Measurements from ENCODE around the gene PTH1R.

The PTH1R gene

DNA sequence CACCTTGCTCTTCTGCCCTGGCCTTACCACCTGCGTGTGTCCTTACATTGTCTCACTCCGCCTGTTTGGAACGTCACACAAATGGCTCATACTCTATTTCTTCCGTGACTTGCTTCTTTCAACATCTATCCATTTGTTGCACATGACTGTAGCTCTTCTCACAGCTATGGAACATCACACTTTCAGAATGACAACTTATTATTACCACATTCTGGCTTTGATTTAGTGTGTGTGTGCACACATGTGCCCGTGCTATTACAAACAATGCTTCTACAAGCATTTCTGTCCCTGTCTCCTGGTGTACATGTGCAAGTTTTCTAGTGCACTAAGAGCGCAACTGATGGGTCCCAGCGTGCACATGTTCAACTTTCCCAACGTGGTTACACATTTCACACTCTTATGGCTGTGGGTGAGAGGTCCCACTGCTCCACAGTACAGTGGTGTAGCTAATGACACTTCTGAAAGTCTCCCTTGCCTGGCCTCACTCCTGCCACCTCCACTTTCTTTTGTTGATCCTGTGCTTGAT is 37.8 kb downstream of the PTH1R start:
- no peak for DNase-seq

DNA sequence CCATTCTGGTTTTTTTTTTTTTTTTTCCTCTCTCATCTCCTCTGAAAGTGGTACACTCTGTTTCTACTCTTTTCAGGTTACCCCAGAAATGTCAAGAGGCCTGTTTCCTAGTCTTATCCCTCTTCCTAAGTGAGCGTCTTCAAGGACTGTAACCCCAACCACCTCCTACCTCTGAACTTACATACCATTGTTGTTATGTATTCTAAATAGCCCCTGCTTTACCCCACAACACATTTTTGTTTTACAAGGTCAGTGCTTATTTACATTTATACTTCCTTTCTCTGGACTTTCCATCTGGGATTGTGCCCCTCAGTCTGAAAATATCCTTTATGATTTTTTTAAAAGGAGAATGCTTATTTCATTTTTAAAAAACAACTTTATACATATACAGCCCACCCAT is 38.8 kb downstream of the PTH1R start:
- DNase-seq, result no peak

DNA sequence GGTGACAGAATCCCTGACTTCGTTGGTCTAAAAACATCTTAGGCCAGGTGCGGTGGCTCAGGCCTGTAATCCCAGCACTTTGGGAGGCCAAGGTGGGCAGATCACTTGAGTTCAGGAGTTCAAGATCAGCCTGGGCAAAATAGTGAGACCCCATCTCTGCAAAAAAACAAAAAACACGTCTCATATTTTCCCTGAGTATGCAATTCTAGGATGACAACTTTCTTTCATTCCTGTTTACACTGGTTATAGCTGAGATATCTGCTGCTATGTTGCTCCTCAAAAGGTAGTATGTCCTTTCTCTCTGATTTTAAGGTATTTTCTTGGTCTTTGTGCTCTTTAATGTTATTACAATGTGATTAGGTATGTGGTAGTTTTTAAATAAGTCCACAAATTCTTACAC is 39.3 kb downstream of the PTH1R start:
- no peak for DNase-seq

DNA sequence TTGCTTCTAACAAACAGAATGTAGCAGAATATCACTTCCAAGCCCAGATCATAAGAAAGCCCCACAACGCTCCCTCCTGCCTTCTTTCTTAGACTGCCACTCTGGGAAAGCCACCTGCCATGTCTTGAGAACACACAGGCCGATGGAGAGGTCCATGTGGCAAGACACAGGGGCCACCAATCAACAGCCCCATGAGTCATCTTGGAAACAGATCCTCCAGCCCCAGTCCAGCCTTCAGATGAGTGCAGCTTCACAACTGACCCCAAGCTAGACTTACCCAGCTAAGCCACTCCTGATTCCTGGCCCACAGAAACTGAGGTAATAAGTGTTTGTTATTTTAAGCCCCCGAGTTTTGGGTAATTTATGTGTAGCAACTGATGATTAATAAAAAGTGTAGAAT is 39.7 kb downstream of the PTH1R start:
- no peak for DNase-seq

DNA sequence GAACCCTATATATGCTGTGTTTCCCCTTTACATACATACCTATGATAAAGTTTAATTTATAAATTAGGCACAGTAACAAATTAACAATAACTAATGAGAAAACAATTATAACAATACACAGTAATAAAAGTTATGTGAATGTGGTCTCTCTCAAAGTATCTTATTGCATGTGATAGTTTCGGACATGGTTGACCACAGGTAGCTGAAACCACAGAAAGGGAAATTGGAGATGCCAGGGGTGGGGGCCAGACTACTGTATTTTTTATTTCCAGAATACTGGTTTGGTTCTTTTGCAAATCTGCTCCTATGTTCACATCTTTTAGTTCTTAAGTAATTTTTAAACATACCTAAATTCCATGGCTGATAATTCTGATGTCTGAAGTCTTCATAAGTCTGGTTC is 40.7 kb downstream of the PTH1R start:
- DNase-seq, result no peak

DNA sequence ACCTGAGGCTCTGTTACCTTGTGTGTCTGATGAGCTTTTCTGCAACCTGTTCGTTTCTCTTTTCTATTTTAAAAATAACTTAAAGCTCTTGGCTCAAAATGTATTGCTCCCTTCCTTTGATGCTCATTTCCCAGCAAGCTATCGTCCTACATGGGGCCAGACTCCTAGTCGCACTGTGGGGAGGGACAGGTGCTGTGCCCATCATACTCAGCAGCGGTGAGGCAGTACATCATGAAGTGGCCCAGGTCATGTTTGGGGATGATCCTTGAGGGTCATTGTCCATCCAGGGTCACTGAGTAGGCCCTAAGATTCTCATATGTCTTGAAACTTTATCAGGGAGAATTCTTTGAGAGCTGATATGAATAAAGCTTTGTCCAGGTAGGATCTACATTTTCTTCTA is 41.1 kb downstream of the PTH1R start:
- DNase-seq, result no peak

DNA sequence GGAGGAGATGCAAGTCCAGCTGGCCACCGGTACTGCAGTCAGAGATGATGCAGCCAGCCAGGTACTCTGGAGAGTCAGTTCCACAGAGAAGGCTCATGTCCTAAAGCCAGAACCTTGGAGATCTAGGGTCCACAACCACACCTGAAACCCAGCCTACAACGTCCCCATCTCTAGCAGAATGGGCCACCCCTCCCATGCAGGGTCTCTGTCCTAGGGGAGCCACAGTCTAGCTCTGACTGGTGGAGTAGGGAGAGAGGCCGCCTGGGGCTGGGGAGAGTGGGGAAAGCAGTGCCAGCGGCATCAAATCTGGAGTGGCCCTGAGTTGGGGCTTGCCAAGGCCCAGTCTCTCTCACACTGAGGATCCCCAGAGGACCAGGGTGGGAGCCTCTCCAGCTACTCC is 43.5 kb downstream of the PTH1R start:
- DNase-seq, result no peak

DNA sequence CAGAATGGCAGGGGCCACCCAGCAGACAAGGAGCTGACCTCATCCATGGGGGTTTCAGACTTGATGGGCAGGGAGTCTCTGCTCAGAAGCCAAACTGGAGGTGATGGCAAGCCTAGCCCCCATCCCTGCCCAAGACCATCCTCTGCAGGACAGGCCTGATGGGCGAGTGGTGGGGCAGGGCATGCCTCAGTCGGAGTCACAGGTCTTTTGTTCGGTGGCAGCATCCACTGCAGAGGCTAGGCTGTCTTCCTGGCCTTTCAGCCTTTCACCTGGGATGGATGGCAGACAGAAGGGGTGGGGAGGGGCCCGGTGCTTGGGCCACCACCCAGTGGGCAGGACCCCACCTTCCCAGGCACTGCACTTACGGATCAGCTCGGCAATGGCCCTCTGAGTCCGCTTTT is 44.4 kb downstream of the PTH1R start:
- DNase-seq, result no peak

DNA sequence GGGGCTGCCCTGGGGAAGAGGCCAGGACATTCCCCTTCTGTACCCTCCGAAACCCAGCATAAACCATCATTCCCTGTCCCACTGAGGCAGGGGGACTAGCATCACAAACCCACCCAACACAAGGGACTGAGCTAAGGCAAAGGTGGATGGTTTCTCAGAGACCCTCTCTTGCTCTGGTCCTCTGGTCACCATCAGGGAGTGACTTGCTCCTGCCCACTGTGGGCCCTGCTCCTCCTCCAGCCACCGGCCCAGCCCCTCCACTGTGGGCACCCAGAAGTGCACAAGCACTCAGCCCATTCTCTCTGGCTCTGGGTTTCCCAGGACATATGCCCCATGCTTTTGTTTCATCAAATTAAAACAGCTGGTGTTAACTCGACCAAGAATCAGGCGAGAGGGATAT is 44.9 kb downstream of the PTH1R start:
- DNase-seq, result no peak

DNA sequence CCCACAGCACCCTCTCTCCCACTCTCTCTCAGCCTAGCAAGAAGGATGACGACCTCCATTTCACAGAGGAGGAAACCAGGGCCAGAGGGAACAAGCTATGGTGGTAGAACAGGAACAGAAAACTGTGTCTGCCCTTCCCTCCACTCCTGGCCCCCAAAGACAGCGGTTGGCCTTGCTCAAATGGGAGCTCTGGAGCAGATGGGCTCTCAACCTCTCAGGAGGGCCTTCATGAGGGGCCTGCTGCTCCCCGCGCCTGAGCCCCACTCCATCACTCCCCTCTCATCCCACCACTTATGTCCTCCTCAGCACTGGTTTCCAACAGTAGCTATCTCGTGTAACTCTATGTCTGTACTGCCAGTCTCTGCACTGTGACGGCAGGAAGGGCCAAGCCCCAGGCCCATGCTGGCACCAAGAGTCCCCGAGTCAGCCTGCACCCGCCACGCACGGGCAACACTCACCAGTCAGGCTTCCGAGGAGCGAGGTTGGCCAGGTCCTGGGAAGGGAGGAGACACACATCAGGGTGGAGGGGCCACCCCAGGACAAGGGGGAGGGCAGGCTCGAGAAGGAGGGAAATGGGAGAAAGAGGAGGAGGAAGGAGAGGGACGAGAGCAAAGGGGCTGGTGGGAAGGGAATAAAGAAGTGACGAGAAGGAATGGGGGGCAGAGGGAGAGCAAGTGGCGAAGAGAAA is 45.5 kb downstream of the PTH1R start:
- DNase-seq, result no peak

DNA sequence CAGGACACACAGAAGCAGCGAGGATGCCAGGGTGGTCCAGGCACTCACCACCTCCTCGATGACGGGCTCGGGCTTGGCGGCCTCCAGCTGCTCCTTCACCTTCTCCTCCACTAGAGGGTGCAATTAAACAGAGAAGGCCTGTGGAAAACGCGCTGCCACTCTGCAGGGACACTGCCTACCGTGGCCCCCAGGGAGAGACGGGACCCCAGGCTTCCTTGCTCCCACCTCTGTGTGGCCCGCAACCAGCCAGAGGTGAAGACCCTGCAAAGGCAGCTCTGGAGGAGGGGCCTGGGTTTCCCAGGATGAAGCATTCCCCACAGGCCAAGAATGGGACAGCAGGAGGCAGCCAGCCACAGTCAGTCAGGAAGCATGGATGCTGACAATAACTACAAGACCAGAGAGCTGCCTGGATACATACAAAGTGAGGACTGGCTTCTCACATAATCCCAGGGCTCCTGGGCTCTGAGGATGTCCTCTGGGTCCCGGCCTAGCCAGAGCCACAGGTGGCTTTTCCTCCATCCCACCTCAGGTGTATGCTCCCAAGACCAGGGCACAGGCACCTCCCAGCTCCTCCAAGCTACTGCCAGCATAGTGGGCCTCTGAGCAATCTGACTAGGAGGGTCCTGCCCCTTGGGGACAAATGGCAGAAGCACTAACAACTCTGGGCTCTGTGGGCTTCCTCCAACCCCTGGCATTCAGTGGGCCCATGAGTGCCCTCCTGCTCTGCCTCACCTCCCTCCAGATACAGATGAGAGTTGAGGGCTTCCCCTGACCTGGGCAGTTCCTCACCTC is 46.2 kb downstream of the PTH1R start:
- no peak for DNase-seq

DNA sequence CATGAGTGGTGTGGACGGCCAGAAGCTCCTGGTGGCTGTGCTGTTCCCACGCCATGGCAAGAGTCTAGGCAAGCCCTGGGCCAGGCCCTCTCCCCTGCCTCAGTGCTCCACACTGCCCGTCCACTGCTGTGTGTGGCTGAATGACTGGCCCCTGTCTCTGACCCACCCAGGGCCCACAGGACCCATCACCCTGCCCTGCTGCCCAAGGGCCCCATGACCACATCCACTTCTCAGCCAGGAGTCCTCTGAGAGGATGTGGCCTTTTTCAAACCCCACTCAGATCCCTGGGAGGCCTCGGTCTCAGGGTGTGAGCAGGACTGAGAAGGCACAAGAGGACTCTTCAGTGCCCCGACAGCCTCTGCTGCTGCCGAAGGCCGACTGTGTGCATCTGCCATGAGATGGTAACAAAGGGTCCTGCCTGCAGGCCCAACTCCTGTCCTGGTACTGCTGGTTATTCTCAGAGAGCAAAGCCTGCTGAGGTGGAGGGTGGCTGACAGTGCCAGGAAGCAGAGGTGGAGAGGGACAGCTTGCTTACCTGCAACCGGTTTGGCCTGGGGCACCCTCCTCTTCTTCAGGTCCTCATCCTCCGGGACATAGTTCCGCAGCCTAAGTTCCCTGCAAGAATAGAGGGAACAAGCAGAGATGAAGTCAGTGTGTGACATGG is 47.5 kb downstream of the PTH1R start:
- DNase-seq, result no peak

DNA sequence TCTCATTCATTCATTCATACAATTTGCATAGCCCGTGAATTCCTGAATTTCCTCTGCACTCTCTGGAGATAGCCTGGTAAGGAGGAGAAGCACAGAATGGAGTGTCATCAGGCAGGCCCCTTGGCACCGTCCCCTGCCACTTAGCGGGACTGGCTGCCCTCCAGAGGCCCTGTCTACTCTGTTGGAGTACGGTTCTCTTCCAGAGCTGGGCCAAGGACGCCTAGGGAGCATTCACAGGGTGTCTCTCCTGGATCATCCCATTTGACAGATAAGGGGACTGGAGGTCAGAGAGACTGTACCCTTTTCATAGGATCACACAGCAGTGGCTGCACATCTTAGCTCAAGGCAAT is 48.0 kb downstream of the PTH1R start:
- no peak for DNase-seq

DNA sequence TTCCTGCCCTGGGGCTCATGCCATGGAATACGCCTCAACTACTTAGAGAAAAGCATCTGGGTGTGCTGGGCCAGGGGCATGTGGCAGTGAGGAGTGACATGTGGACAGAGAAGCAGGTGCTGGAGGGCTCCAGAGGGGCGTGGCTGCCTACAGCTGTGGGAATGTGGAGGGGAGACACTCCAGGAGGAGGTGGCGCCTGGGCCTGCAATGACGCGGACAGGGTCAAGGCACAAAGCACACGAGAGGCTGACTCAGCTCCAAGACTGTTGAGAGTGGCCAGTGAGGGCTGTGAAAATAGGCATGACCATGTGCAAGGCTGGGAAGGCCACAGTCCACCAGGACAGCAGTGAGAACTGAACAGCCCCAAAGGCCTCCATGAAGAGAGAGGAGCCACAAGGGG is 48.5 kb downstream of the PTH1R start:
- no peak for DNase-seq

DNA sequence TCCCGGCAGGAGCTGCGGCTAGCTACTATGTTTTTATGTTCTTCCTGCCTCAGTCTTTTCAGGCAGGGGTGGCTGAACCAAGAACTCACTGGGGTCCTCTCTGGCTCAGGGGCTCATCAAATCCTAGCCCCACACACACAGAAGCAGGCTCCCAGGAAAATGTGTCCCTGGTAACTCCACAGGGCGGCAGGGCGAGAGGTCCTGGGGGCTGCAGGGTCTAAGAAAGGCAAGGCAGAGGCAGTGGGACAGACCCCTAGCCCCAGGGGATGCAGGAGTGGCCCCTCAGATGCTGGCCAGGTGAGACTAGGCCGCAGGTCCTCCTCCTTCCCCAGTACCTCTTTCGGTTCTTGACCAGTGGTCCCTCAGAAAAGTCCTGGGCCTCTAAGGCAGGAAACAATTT is 48.9 kb downstream of the PTH1R start:
- no peak for DNase-seq

DNA sequence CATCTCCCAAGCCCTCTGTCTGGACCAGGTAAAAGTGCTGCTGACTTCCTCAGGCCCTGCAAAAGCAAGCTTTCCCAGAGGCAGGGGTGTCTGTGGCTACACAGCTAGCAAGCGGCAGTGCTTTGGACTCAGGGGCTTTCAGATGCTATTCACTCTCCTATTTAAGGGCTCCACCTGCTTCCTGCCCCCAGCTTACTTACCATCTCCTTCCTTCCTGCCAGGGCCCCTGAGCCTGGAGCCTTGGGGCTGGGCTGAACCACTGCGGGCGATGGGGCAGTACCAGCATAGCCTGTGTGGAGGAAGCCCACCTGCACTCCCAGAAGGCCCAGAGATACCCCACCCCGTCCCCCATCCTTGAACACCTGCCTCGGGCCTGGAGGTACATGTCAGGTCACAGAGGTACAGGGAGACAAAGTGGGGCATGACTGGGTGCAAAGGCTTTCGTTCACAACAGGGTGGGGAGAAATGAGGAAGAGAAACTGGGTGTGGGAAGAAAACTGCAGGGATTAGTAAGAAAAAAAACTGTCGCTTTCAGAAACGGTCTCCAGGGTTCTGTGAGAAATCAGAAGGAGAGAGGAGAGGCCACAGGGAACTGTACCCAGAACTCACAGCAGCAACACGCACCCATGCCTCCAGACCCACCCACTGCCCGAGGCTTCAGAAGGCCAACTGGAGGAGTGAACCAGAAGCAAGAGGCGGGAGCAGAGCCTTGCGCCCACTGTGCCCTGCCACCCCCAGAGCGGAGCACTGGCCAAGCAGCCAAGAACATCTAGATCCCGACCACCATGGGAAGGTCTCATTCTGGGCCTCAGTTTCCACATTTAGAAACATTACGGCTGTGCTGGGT is 49.6 kb downstream of the PTH1R start:
- no peak for DNase-seq

DNA sequence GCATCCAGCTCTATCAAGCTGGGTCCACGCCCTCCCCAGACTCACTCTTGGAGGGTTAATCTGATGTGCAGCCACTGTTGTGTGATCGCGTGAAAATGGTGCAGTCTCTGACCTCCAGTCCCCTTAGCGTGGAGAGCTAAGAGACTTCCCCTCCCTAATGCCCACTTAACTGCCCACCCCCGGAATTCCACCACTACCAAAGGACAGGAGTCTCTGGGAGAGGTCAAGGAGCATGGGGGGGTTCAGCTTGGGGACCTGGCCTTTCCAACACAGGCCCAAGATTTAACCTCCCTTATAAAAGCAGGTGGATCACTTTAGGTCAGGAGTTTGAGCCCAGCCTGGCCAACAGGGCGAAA is 50.2 kb downstream of the PTH1R start:
- no peak for DNase-seq

DNA sequence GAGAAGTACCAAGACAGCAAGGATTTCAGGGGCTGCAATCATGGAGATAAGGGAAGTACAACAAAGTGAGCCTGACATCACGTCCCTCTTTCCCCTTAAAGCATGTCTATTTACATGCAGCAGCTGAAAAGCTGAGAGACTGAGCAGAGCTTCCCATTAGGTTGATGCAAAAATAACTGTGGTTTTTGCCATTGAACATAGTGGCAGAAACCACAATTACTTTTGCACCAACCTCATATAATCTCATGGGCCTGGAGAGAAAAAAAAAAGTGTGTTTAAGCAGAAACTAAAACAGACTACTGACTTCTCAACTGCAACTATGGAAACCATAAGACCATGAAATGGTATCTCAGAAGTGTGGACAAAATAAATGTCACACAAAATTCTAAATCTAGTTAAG is 50.8 kb downstream of the PTH1R start:
- DNase-seq, result no peak

DNA sequence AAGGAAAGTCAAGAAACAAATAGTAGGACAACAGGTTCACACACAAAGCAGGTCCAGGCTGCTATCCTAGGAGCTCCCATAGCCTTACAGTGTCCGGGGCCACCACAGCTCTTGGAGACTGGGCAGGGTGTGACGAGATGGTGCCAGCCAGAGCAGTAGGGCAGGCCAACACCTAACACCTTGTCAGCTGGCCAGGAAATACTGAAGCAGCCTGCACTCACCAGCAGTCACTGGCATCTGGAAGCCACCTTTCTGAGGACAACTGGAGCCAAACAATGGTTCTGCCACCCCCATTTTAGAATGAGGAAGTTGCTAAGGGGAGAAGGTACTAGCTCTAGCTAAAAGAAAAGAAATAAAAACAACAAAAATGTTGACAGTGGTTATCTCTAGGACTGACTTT is 51.8 kb downstream of the PTH1R start:
- no peak for DNase-seq

DNA sequence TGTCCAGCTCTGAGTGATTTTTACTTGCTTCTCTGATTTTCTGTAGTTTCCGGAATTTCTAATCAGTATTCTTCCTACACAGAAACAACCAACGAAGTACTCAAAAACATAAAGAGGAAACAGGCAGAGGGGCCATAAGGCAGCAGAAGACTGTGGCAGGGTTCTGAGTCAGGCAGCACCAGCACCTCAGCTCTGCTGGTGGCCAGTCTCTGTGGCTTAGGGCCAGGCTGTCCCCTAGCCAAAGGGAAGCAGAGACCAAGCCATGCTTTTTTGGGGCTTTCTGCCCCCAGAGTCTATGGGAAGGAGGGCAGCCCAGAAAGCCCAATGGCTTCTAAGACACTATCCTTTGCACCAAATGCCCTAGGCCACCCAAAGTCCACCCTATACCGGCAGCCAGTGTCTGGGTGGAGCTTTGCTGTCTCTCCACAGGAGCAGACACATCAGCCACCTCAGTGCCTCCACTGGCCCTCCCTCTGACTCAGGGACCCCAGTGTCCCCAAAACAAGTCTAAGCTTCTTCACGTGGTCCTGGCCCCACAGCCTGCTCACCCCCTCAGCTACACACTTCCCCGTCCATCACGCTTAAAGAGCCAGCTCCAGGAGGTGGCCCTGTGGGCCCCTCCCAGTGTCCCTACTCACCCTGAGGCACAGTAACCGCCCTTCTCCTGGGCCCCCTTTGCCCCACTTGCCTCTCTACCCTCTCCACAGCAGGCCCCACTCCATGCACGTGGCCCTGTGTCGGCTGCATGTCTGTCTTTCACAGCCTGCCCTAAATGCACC is 52.8 kb downstream of the PTH1R start:
- DNase-seq, result no peak

DNA sequence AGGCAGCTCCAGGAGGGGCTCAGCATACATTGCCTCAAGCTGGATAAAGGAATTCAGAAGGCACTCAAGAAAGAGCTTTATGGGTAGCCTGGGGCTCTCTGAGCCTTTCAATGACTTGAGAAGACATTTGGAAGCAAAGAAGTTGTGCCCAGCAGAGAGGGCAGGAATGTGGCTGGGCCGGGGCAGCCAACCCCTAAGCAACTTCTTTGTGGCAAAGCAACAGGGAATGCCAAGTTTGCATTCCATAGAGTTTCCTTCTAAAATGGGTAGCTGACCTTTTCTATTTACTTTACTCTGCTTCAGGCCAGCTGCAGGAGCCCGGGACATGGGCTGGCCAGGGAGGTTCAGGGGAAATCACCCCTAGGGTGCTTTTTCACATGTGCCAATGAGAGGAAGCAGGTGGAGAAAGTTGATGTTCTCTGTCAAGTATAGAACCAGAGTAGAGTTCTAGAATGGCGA is 53.5 kb downstream of the PTH1R start:
- DNase-seq, result no peak

DNA sequence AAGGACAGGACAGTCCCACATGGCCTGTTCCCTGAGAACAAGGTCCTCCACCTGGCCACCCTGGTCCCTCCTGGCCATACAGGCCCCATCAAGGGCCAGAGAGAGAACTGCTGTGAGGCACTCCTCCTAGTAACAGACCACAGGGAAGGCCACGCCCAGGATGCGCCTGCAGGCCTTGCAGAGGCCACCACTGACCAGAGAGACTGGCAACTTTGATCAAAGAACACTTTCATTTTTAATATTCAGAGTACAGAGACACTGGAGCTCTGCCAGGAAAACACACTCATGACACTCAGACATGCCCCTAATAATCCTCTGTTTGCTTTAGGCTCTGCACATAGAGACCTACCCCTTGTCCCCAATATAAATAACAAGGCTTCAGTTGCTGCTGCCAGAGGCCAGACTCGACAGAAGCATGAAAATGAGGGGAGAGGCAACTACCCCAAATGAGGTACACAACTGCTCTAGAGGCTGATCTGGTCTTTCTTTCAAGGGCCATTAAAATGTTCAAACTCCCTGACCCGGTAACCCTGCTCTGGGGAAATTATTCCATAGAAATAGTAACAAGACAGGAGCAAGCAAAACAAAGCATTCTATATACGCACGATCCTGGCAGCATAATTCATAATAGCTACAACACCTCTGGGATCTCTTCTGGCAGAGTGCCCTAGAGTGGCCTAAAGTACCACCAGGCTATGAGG is 54.3 kb downstream of the PTH1R start:
- no peak for DNase-seq

Data from activated gamma-delta T cell (primary cell).